Brain pericyte (primary cell): ENCODE data around the gene WNT4.

Experiments used
- DNase-seq: peaks from one replicate; pipeline ENCODE4 v3.0.0-alpha.2; 2012; ENCODE audit warnings: low read depth, low spot score

The WNT4 gene

DNA sequence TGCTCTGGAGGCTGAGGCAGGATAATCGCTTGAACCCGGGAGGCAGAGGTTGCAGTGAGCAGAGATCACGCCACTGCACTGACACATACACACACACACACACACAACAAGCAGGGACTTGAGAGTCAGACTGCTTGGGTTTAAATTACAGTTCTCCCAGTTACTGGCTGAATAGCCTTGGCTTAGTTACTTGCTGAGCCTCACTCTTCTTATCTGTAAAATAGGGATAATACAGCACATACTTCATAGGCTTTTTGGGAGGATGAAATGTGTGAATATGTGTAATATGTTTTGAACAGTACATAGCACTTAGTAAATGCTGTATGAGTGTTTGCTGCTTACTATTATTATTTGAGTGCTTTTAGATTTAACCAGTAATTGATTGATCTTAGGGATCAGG lies 66.6 kb downstream of the WNT4 start:
- DNase-seq, result no peak

DNA sequence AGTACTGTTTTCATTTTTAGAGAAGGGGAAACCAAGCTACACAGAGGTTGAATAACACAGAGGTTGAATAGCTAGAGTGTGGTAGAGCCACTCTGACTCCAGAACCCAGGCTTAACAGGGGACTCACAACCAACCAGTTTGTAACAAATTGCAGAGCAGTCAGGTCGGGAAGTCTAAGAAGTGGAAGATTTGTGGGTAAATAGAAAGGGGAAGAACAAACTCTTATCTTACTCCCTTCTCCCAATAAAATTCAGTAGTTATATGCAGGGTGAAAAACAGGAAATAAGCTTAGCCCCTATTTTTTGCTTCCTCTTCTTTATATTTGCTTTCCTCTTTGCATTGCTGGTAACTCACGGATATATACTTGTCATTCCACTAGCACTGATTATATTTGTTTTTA lies 67.2 kb downstream of the WNT4 start:
- DNase-seq, result no peak

DNA sequence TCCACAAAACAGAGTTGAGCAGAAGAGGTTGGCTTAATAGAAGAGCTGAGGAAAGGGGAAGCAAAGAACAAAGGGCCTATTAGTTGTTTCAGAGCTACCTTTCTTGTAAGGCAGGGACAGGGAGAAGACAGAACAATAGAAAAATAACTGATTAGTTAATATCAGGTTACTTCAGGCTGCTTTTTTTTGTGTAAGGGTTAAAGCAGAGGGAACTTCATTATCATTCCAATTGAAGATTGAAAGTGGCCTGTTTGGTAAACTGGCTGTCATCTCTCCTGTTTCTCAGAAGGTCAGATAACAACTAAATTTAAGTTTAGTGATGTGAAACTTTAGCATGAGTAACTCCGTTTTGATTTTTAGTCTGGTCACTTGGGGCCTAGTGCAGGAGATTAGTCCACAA lies 68.1 kb downstream of the WNT4 start:
- DNase-seq, result no peak

DNA sequence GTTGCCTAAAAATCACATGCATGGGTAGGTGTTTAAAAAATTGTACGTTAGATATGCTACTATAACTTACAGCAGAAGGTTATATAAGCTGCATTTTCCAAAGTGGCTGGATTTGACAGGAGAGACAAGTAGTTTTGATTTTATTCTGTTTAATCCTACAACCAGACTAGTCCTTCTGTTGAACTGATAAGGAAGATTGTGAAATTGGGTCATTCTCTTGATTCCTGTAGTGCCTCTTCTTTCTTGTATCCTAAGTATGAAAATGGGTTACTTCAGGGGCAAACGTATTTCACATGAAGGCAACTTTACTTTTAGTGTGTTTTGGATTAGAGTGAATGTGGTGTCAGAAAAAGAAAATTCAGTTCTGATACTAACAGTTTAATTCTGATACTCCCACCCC lies 71.4 kb downstream of the WNT4 start:
- no peak for DNase-seq
